GM23248 (cell line): Measurements from ENCODE around the gene SLC25A11.

ENCODE experiments used
- EZH2 ChIP-seq: fragments of 200-600 bp; sonication (generic); IDR thresholded peaks from 2 replicates; pipeline ENCODE4 v1.6.1; 2018; ENCODE audit warnings: antibody characterized with exemption, mild to moderate bottlenecking; ENCODE audit not compliant: insufficient read depth, poor library complexity, severe bottlenecking
- EZH2phosphoT487 ChIP-seq: fragments of 200-600 bp; sonication (generic); IDR thresholded peaks from 2 replicates; pipeline ENCODE4 v1.6.1; 2018; ENCODE audit warnings: antibody characterized with exemption, moderate library complexity, mild to moderate bottlenecking, low read depth; ENCODE audit not compliant: insufficient read depth

DNA sequence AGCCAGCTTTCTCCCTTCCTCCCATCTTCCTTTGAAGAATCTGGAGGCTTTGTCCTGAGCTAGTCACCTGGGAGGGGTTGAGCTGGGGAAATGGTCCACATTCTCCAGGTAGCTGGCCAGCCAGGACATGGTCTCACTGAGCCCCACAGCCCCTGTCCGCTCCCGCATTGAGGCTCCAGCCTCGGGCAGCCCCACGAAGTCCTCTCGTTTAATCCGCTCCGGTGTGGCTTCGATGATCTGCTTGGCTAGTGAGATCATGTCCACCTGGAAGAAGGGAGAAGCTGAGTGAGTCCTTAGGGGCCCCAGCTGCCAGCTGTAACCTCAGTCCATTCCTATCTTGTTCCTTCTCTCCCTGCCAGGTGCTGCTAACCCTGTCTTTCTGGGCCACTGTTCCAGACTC is 30.4 kb upstream of the SLC25A11 start:
- TF ChIP-seq EZH2 = no peak
- no peak for TF ChIP-seq EZH2phosphoT487
